HL-60 (cell line): ENCODE results near the gene CA5B.
"Not testable (repeated sequence)": the region's sequence is repeated elsewhere in the genome, so short reads cannot be mapped to it uniquely, and the experiment has no call there.

ENCODE experiments used
- DNase-seq, 2 experiments: peaks; one replicate each; pipeline ENCODE4 v3.0.0-alpha.2; 2010 to 2020; ENCODE audit warnings: low read depth in 1 of 2, low spot score in 1 of 2
- H3K27ac ChIP-seq: fragments of 250-450 bp; sonication (Bioruptor Pico); replicated peaks from 2 replicates; pipeline ENCODE4 v1.5.1; 2020; ENCODE audit warnings: mild to moderate bottlenecking, moderate library complexity
- H3K27me3 ChIP-seq: fragments of 250-450 bp; sonication (Bioruptor Pico); 2 replicates; pipeline ENCODE4 v1.5.1; 2021; ENCODE audit warnings: mild to moderate bottlenecking, moderate library complexity; ENCODE audit not compliant: insufficient read depth, poor library complexity, severe bottlenecking
- H3K4me3 ChIP-seq: replicated peaks from 2 replicates; pipeline ENCODE4 v1.5.1; 2011; ENCODE audit warnings: mild to moderate bottlenecking, control low read depth, low read length; ENCODE audit not compliant: insufficient read depth
- CTCF ChIP-seq: IDR thresholded peaks from one replicate; pipeline ENCODE4 v1.5.1; 2011; ENCODE audit warnings: low read length, control low read depth, inconsistent platforms; ENCODE audit not compliant: insufficient read depth
- GABPA ChIP-seq: IDR thresholded peaks from 2 replicates; pipeline ENCODE4 v1.6.1; 2012; ENCODE audit warnings: low read depth
- POLR2AphosphoS5 ChIP-seq: IDR thresholded peaks from 2 replicates; pipeline ENCODE4 v1.6.1; 2012; ENCODE audit warnings: low read depth
- SPI1 ChIP-seq: IDR thresholded peaks from 2 replicates; pipeline ENCODE4 v1.6.1; 2012; ENCODE audit warnings: low read depth, mild to moderate bottlenecking, borderline replicate concordance
- TF ChIP-seq, protein P1 (sequence below): IDR thresholded peaks from 2 replicates; pipeline ENCODE4 v1.6.1; 2012; ENCODE audit warnings: low read depth; ENCODE audit not compliant: insufficient replicate concordance

CA5B gene

DNA sequence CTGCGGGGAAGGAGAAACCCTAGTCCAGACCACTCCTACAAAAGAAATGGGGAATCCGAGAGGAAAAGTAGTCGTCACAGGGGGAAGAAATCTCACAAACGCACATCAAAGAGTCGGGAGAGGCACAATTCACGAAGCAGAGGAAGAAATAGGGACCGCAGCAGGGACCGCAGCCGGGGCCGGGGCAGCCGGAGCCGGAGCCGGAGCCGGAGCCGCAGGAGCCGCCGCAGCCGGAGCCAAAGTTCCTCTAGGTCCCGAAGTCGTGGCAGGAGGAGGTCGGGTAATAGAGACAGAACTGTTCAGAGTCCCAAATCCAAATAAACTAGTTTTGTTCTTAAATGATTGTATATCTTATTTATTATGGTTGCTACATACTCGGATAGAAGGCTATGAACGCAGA is 84.9 kb downstream of the CA5B start:
- no peak for DNase-seq
- no peak overlapping the region for H3K27ac ChIP-seq
- no peak overlapping the region for H3K4me3 ChIP-seq
- no peak for TF ChIP-seq CTCF
- TF ChIP-seq GABPA, result no peak
- no peak for TF ChIP-seq POLR2AphosphoS5
- TF ChIP-seq, protein P1, sequence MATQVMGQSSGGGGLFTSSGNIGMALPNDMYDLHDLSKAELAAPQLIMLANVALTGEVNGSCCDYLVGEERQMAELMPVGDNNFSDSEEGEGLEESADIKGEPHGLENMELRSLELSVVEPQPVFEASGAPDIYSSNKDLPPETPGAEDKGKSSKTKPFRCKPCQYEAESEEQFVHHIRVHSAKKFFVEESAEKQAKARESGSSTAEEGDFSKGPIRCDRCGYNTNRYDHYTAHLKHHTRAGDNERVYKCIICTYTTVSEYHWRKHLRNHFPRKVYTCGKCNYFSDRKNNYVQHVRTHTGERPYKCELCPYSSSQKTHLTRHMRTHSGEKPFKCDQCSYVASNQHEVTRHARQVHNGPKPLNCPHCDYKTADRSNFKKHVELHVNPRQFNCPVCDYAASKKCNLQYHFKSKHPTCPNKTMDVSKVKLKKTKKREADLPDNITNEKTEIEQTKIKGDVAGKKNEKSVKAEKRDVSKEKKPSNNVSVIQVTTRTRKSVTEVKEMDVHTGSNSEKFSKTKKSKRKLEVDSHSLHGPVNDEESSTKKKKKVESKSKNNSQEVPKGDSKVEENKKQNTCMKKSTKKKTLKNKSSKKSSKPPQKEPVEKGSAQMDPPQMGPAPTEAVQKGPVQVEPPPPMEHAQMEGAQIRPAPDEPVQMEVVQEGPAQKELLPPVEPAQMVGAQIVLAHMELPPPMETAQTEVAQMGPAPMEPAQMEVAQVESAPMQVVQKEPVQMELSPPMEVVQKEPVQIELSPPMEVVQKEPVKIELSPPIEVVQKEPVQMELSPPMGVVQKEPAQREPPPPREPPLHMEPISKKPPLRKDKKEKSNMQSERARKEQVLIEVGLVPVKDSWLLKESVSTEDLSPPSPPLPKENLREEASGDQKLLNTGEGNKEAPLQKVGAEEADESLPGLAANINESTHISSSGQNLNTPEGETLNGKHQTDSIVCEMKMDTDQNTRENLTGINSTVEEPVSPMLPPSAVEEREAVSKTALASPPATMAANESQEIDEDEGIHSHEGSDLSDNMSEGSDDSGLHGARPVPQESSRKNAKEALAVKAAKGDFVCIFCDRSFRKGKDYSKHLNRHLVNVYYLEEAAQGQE, result no peak
- no peak for TF ChIP-seq SPI1
- H3K27me3 ChIP-seq, result no peaks in the 10 kb centered on the region

DNA sequence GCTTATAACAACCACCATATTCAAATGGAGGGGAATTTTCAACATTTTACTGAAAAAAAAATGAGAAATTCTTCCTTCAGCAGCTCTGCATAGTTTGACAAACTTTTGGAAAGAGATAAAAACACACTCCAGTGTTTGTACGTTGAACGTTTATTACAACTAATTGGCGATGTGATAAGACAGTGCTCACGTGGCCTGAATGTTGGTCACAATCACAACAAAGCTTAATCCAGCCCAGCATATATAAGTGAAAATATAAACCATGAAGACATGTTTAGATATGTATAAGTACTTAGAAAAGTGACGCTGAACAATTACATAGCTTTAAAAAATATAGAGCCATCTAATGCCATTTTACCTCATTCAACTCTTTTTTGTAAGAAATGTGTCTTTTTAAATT is 87.9 kb downstream of the CA5B start:
- no peak for DNase-seq
- no peak overlapping the region for H3K4me3 ChIP-seq
- no peak overlapping the region for H3K27ac ChIP-seq
- no peak for TF ChIP-seq SPI1
- TF ChIP-seq, protein P1, result no peak
- TF ChIP-seq GABPA, result no peak
- no peak for TF ChIP-seq POLR2AphosphoS5
- no peak for TF ChIP-seq CTCF
- H3K27me3 ChIP-seq, result no peaks in the 10 kb centered on the region

DNA sequence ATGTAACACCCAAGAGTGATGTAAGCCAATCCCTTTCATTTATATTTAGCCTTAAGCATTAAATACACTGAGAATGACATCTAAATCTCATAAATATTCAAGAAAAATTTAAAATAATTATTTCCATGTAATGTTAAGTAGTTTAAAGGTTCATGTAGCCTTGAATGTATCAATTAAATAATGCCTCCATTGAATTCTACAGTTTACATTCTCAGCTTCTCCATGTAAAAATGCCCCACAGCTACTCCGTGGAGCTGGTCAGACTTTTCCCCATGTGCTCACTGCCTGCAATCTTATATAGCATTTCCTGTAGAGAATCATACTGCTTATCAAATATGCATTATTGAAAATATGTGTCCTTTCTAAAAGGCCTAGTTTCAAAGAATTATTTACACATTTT is 91.1 kb downstream of the CA5B start:
- no peak overlapping the region for H3K27ac ChIP-seq
- H3K4me3 ChIP-seq, result no peak overlapping the region
- TF ChIP-seq GABPA (no peak), POLR2AphosphoS5 (no peak), SPI1 (no peak), CTCF (no peak)
- TF ChIP-seq, protein P1, result no peak
- H3K27me3 ChIP-seq, result no peaks in the 10 kb centered on the region
- no peak for DNase-seq

GRCh38 chrX:15831347-15831746 is 93.3 kb downstream of the CA5B start:
- DNase-seq, H3K27ac ChIP-seq, H3K27me3 ChIP-seq, H3K4me3 ChIP-seq: not testable (repeated sequence)
